Caco-2 (cell line): ENCODE results near the gene CCZ1. TPM values are rescaled to one million over a fixed set of nuclear protein-coding genes. Genes with fewer than 3 reads are reported as not detected.
A peak's percentile ranks its signal among the peaks of the same experiment; 100 is the strongest.
"Not testable (repeated sequence)": the region's sequence is repeated elsewhere in the genome, so short reads cannot be mapped to it uniquely, and the experiment has no call there.

ENCODE experiments used
- BruUV-seq: library from RNA; stranded (reverse); fragments of 400-500 nt; replicated peaks from 2 replicates; lab custom pipeline; 2021; lab: Mats Ljungman, UMichigan
- CTCF ChIA-PET: fragments of 300-600 bp; sonication (Branson Sonifier 250); formaldehyde crosslinking; loops from one replicate; lab custom pipeline; 2022; ENCODE audit warnings: antibody characterized with exemption; lab: Charles Lee
- POLR2A ChIA-PET: fragments of 300-600 bp; sonication (Branson Sonifier 250); formaldehyde crosslinking; loops from one replicate; lab custom pipeline; 2022; ENCODE audit warnings: antibody characterized with exemption; lab: Charles Lee
- DNase-seq, 2 experiments: peaks; one replicate each; pipeline versions ENCODE4 v3.0.0 to v3.0.0-alpha.2; 2020 to 2022
- H3K27me3 ChIP-seq: replicated peaks from 2 replicates; pipeline ENCODE4 v1.6.0; 2011; ENCODE audit warnings: low read length; ENCODE audit not compliant: control insufficient read depth, insufficient read depth
- H3K36me3 ChIP-seq: 2 replicates; pipeline ENCODE4 v1.5.1; 2011; ENCODE audit warnings: low read length; ENCODE audit not compliant: control insufficient read depth, insufficient read depth
- H3K4me1 ChIP-seq: fragments of 250-450 bp; sonication (Bioruptor Pico); 2 replicates; pipeline ENCODE4 v1.5.1; 2020; ENCODE audit warnings: mild to moderate bottlenecking
- H3K4me3 ChIP-seq: 2 replicates; pipeline ENCODE4 v1.5.1; 2011; ENCODE audit warnings: low read depth, mild to moderate bottlenecking, control low read depth, low read length
- H3K9me3 ChIP-seq: fragments of 250-450 bp; sonication (Bioruptor Pico); 2 replicates; pipeline ENCODE4 v1.5.1; 2020; ENCODE audit warnings: mild to moderate bottlenecking, moderate library complexity
- H3K27ac Mint-ChIP-seq: one replicate; pipeline ENCODE4 v1.8.0; 2022; ENCODE audit warnings: mixed read lengths; ENCODE audit not compliant: unreplicated experiment
- H3K27me3 Mint-ChIP-seq: one replicate; pipeline ENCODE4 v1.8.0; 2022; ENCODE audit warnings: mixed read lengths; ENCODE audit not compliant: insufficient read depth, unreplicated experiment
- H3K36me3 Mint-ChIP-seq: one replicate; pipeline ENCODE4 v1.8.0; 2022; ENCODE audit warnings: mild to moderate bottlenecking, mixed read lengths; ENCODE audit not compliant: insufficient read depth, unreplicated experiment
- H3K4me1 Mint-ChIP-seq: one replicate; pipeline ENCODE4 v1.8.0; 2022; ENCODE audit warnings: low read depth, mixed read lengths; ENCODE audit not compliant: unreplicated experiment
- H3K4me3 Mint-ChIP-seq: one replicate; pipeline ENCODE4 v1.8.0; 2022; ENCODE audit warnings: mild to moderate bottlenecking, moderate library complexity, mixed read lengths; ENCODE audit not compliant: unreplicated experiment
- H3K9me3 Mint-ChIP-seq: one replicate; pipeline ENCODE4 v1.8.0; 2022; ENCODE audit warnings: mixed read lengths; ENCODE audit not compliant: unreplicated experiment
- intact Hi-C: fragments of 100-400 bp; cut with micrococcal nuclease; formaldehyde crosslinking; loops from one replicate; pipeline ENCODE4 v1.10.0; 2022; ENCODE audit not compliant: unreplicated experiment
- total RNA-seq: library from RNA; stranded (reverse); gene quantifications from 2 replicates; pipeline ENCODE4 v1.2.3, GENCODE V29; 2022
- TF ChIP-seq, protein P1 (sequence below), 2 experiments: fragments of 200-600 bp in 1 of 2; IDR thresholded peaks; 1 replicate in 1 of 2; 2 replicates in 1 of 2; pipeline versions ENCODE4 v1.5.1 to v1.8.0; 2011 to 2022; ENCODE audit warnings: antibody characterized with exemption in 1 of 2, control low read depth in 1 of 2, inconsistent platforms in 1 of 2, low read depth in 1 of 2, low read length in 1 of 2, mild to moderate bottlenecking in 1 of 2, moderate library complexity in 1 of 2; ENCODE audit not compliant: insufficient read depth in 1 of 2, severe bottlenecking in 1 of 2, unreplicated experiment in 1 of 2

CCZ1 gene
- total RNA-seq, 1 experiment from 2014 or later = 76.4 TPM

DNA sequence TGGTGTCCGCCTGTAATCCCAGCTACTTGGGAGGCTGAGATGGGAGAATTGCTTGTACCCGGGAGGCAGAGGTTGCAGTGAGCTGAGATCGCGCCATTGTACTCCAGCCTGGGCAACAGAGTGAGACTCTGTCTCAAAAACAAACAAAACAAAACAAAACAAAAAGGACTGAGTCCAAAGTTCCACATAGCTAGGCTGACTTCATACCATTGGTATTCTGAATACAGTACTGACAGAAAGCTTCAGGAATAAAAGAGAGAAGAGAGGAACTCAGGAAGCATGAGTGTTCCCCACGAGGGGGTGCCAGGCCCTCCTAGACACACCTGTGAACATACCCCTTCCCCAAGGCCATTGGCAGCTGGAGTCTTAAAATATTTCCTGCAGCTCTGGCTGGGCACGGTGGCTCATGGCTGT lies 29.6 kb upstream of the CCZ1 start:
- H3K27me3 Mint-ChIP-seq, H3K36me3 ChIP-seq, BruUV-seq, H3K27me3 ChIP-seq, H3K36me3 Mint-ChIP-seq, intact Hi-C loops, H3K4me3 Mint-ChIP-seq, H3K4me3 ChIP-seq, H3K9me3 ChIP-seq: not testable (repeated sequence)
- DNase-seq = peak; percentile 40 to 52
- Mint-ChIP-seq H3K27ac (peak overlapping the region; percentile 23), H3K9me3 (peaks cover 15% of the 10 kb centered on the region), H3K4me1 (peaks cover 13% of the 10 kb centered on the region)
- POLR2A ChIA-PET = interaction anchor here (0.5 to 0.6 kb wide), 2 partner anchors 128 to 1771 kb away, joined by 3 to 5 read pairs; no protein-coding TSS in a partner anchor
- TF ChIP-seq, protein P1, sequence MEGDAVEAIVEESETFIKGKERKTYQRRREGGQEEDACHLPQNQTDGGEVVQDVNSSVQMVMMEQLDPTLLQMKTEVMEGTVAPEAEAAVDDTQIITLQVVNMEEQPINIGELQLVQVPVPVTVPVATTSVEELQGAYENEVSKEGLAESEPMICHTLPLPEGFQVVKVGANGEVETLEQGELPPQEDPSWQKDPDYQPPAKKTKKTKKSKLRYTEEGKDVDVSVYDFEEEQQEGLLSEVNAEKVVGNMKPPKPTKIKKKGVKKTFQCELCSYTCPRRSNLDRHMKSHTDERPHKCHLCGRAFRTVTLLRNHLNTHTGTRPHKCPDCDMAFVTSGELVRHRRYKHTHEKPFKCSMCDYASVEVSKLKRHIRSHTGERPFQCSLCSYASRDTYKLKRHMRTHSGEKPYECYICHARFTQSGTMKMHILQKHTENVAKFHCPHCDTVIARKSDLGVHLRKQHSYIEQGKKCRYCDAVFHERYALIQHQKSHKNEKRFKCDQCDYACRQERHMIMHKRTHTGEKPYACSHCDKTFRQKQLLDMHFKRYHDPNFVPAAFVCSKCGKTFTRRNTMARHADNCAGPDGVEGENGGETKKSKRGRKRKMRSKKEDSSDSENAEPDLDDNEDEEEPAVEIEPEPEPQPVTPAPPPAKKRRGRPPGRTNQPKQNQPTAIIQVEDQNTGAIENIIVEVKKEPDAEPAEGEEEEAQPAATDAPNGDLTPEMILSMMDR (IDR thresholded peaks at IDR 0.05; ENCODE audit: insufficient read depth in 1 of 2, low read depth in 1 of 2, low read length in 1 of 2, severe bottlenecking in 1 of 2, unreplicated experiment in 1 of 2) = peak in 1 of 2 experiments; percentile 1
- peaks cover 10% of the 10 kb centered on the region for H3K4me1 ChIP-seq
- CTCF ChIA-PET = interaction anchor here (0.6 kb wide), 2 partner anchors 12 to 470 kb away, joined by 3 to 4 read pairs; no protein-coding TSS in a partner anchor

DNA sequence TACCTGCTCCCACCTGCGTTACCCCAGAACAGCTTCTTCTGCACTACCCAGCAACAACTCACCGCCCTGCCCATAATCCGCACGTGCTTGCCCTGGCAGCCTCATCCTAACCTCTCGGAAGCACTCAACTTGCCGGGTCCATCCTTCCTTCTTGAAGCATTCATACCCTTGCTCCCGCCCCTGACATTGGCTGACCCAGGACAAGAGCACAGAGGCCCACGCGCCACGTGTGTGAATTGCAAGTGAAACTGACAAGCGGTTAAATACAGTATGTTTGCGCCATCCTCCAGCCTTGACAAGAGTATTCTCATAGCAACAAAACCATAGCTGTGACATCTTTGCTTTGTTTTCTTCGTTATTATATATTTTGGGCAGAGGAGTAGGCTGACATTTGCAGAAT lies 28.8 kb upstream of the CCZ1 start:
- TF ChIP-seq, protein P1 (IDR thresholded peaks at IDR 0.05; ENCODE audit: insufficient read depth in 1 of 2, low read depth in 1 of 2, low read length in 1 of 2, severe bottlenecking in 1 of 2, unreplicated experiment in 1 of 2) = no peak
- BruUV-seq = no TSS peak
- CTCF ChIA-PET = no interaction called here
- no peaks in the 10 kb centered on the region for H3K27me3 ChIP-seq
- peak overlapping the region; percentile 23 for H3K27ac Mint-ChIP-seq
- no peaks in the 10 kb centered on the region for H3K27me3 Mint-ChIP-seq
- peaks cover 13% of the 10 kb centered on the region for H3K4me1 Mint-ChIP-seq
- no peaks in the 10 kb centered on the region for H3K36me3 Mint-ChIP-seq
- peaks cover 15% of the 10 kb centered on the region for H3K9me3 Mint-ChIP-seq
- H3K4me3 Mint-ChIP-seq = no peak overlapping the region
- intact Hi-C loops = no loop called here
- no peaks in the 10 kb centered on the region for H3K9me3 ChIP-seq
- no peaks in the 10 kb centered on the region for H3K36me3 ChIP-seq
- H3K4me1 ChIP-seq = peaks cover 10% of the 10 kb centered on the region
- H3K4me3 ChIP-seq = no peak overlapping the region
- no peak for DNase-seq
- POLR2A ChIA-PET = interaction anchor here (0.6 kb wide), 1 partner anchor 127 kb away, joined by 5 read pairs; no protein-coding TSS in a partner anchor

DNA sequence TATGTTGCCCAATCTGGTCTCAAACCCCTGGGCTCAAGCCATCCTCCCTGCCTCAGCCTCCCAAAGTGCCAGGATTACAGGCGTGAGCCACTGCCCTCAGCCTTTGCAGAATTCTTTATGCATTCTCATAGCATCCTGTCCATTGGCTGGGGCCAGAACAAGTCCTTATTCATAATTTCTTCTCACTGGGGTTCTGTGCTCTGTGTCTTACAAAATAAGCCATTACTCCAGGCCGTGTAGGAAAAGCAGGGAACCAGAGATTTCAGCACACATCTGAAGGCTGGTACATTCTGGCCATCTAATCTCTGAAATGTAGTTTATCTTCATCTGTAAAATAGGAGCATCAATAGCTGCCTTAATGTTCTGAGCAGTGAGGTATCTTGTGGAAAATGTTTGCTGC lies 28.2 kb upstream of the CCZ1 start:
- no TSS peak for BruUV-seq

More for the DNA sequence above, 28.2 kb upstream of the CCZ1 start:
- no peak overlapping the region for H3K4me3 Mint-ChIP-seq
- ChIA-PET CTCF (no interaction called here), POLR2A (no interaction called here)
- H3K9me3 Mint-ChIP-seq = peaks cover 15% of the 10 kb centered on the region
- H3K27ac Mint-ChIP-seq = no peak overlapping the region
- no peak overlapping the region for H3K4me3 ChIP-seq
- no peak for DNase-seq
- intact Hi-C loops = no loop called here
- peaks cover 13% of the 10 kb centered on the region for H3K4me1 Mint-ChIP-seq
- no peaks in the 10 kb centered on the region for H3K27me3 ChIP-seq
- H3K9me3 ChIP-seq = no peaks in the 10 kb centered on the region
- H3K4me1 ChIP-seq = peaks cover 10% of the 10 kb centered on the region
- H3K36me3 Mint-ChIP-seq = no peaks in the 10 kb centered on the region
- TF ChIP-seq, protein P1 (IDR thresholded peaks at IDR 0.05; ENCODE audit: insufficient read depth in 1 of 2, low read depth in 1 of 2, low read length in 1 of 2, severe bottlenecking in 1 of 2, unreplicated experiment in 1 of 2) = no peak
- no peaks in the 10 kb centered on the region for H3K27me3 Mint-ChIP-seq
- no peaks in the 10 kb centered on the region for H3K36me3 ChIP-seq
